ENCODE data around the gene MIGA2. TPM values are rescaled to one million over a fixed set of nuclear protein-coding genes. Genes with fewer than 3 reads are reported as not detected.
"Not testable (repeated sequence)": the region's sequence is repeated elsewhere in the genome, so short reads cannot be mapped to it uniquely, and the experiment has no call there.

MIGA2 gene
- polyA plus RNA-seq, 3 donors: 11.6 to 25.2 (median 21.5) TPM

DNA sequence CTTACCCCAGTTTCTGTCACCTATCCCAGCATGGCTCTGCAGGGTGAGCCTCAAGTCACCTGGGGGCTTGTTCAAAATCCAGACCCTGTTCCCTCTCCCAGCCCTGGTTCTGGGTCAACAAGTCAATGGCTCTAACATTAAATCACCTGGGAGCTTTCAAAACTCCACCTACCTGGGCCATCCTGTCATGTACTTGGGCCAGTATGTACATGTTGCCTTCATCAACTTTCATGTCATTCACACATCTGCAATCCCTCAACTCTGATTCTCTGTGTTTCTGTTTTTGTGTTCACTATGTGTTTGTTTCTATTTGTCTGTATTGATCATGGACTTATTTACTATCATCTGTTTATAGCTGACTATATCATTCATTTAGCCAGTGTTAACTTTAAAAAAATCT lies 6.2 kb upstream of the MIGA2 start:
- H3K27ac ChIP-seq (ENCODE audit: low read depth, low read length): no peak overlapping the region

DNA sequence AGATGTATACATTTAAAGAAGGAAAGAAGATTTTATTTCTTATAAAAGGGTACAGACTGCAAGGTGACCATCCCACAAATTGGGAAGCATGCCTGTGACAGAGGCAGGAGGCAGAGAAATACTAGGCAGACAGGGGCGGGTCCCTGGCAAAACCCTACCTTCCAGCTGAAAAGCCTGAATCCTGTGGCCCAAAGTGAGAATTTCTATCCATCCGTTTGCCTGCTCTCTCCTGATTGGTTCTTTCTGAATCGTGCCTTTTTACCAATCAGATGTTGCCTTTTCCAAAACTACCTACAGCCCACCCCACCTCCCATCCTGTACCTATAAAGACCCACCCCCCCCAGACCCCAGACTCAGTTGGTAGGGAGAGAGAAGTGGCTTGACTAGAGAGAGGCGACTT lies 4.9 kb upstream of the MIGA2 start:
- 74 to 78% (median 78%) methylated on average over 4 of the region's 4 CpGs for WGBS, 3 donors
- H3K27ac ChIP-seq (ENCODE audit: low read depth, low read length): no peak overlapping the region

DNA sequence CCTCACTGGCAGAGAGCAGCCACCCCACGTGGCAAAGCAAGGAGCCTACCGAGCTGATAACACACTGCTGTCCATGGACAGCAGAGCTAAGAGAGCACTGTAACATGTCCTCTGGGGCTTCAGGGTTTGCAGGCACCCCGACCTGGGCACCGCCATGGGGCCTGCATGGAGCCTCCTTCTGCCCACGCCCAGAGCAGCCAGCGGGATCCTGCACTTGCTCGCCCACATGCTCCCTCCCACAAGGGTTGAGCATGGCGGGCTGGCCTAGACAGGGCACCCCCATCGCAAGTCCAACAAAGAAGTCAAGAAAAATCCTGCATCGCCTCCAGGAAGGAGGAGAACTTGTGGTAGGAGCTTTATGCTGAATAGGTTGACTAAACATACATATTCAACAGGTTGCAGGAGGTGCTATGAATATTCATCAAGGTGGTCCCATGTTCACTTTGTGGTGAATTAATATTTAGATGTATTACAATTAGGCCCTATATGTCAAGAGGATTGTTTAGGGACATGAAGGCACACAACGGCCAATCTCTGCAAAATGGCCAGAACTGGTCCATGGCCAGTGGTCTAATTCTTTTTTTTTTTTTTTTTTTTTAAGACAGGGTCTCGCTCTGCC lies 3.8 kb upstream of the MIGA2 start:
- WGBS, 3 donors: 84 to 88% (median 87%) methylated on average over 12 of the region's 12 CpGs
- H3K27ac ChIP-seq (ENCODE audit: low read depth, low read length): no peak overlapping the region

DNA sequence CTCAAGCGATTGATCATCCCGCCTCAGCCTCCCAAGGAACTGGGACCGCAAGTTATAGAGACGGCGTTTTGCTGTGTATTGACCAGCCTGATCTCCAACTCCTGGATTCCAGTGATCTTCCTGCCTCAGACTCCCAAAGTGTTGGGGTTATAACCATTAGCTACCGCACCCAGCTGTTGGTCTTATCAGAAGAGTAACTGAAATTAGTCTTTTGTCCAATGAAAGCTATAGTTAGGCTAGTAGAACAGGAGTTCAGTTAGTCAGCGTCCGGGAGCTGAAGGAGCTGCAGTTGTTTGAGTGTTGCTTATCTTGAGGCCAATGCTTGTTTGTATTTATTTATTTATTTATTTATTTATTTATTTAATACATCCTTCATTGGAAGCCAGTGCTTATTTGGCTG lies 3.2 kb upstream of the MIGA2 start:
- WGBS, 3 donors: 87 to 92% (median 88%) methylated on average over 8 of the region's 8 CpGs
- no peak overlapping the region for H3K27ac ChIP-seq (ENCODE audit: low read depth, low read length)

DNA sequence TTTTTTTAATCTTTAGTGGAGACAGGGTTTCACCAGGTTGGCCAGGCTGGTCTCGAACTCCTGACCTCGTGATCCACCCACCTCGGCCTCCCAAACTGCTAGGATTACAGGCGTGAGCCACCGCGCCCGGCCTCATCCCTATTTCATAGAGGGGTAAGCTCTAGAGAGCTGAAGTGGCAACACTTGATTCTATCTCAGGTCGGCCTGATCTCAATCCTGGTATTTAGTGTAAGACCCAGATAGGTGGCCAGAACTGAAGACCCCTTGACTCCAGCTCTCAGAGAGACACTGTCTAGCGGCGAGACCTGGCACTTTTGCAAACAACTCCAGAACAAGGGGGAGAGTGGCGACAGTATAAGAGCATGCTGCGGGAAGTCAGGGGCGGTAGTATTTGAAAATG lies 588 bp upstream of the MIGA2 start:
- not testable (repeated sequence) for H3K27ac ChIP-seq (ENCODE audit: low read depth, low read length)
- WGBS, 3 donors: 40 to 53% (median 44%) methylated on average over 13 of the region's 13 CpGs

DNA sequence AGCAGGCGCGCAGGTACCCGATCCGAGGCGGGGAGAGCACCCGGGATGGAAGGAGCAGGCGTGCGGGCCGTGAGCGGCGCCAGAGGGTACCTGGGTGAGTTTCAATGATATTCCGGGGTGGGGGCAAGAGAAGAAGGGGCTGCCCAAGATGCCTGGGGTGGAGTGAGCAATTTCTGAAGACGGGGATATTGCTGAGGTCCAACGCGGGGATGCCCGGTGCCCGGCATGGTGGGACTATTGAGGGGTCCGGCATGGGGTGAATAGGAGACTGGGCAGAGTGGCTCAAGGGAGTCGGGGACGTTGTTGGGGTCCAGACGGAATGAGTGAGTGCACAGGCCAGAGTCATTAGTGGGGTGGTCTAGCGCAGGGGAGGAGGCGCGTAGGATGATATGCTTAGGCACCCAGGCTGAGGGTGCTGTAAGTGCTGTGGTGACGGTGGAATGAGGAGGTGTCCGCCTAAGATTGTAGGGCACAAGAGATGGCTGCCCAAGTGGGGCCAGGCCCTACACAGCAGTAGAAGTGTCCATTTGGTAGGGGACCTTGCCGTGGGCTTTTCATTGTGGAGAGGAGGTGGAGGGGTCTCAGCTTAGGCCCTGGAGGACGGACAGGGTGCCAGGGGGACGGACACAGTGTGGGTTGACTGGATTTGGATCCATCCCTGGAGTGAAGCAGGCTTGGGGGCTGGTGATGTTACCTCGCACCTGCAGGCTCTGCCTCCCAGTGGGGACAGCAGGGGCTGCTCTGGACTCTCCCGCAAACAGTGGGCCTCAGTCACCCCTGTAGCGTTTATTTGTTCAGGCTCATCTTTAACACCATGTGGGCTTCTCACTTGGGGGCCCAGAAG lies 719 bp downstream of the MIGA2 start:
- WGBS, 3 donors: 8 to 15% (median 11%) methylated on average over 27 to 32 of the region's 32 CpGs
- H3K27ac ChIP-seq (ENCODE audit: low read depth, low read length): no peak overlapping the region

DNA sequence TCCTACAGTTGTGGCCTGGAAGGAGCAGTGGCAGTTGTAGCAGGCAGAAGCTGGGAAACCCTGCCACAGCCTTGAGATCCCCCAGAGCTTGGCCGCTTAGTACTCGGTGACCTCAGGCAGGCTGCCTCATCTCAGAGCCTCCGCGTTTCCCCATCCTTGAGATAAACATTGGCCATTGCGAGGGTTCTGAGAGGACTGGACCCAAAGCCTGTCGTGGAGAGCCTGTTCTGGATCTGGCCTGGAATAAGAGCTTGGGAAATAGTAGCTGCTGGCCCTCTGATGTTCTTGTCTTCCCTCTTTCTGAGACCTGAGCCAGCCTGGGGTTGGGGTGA lies 1.3 kb downstream of the MIGA2 start:
- H3K27ac ChIP-seq (ENCODE audit: low read depth, low read length): no peak overlapping the region
- 31 to 53% (median 33%) methylated on average over 6 of the region's 6 CpGs for WGBS, 3 donors

DNA sequence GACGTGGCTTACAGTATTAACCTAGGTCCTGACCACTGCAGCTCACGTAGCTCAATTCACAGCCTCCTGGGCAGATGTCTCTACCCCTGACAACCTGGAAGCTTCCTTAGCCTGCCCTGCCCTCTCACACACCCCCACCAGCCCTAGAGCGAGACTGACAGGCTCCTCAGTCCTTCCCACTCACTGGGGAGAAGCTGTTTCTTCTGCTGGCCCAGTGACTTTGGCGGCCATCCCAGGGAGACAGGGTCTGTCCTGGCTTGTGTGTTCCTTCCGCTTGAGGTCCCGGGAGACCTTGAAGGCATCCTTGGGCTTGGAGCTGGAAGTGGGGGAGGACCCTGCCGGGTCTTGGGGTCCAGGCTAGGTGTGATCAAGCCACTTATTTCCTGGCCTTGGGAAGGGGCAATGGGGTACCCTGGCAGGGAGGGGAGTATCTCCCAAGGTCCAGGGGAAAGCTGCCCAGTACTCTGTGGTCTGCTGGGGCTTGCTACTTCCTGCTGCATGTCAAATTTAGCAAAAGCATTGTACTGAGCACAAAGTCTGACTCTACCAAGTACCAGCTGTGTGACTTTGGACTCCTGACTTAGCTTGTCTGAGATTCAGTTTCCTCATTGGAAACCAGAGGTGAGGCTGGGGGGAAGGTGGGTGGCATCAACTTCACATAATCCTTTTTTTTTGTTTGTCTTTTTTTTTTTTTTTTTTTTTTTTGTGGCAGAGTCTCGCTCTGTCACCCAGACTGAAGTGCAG lies 1.9 kb downstream of the MIGA2 start:
- WGBS, 3 donors: 55 to 63% (median 57%) methylated on average over 7 to 8 of the region's 8 CpGs
- H3K27ac ChIP-seq (ENCODE audit: low read depth, low read length): no peak overlapping the region

DNA sequence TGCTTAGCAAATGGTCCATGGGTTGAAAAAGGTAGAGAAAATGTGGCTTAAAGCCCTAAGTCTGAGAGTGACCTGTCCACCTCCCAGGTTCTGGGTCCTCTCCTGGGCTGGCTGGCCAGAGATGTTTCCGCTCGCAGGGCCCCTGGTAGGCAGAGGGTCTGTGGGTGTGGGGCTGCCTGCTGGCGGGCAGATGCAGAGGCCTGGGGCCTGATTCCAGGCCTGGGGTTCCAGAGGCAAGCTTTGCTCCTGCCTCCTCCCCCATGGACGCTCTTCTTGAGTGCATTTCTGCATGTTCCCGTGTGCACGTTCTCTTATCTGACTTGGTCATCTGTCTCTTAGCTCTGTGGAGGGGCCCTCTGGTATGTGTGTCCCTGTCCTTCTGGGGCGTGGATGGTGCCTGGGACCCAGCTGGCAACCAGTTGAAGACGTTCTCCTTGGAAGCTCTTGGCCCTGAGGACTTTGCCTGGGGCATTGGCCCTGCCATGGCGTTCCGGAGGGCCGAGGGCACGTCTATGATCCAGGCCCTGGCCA lies 3.8 kb downstream of the MIGA2 start:
- WGBS, 3 donors: 94 to 96% (median 95%) methylated on average over 12 of the region's 12 CpGs

DNA sequence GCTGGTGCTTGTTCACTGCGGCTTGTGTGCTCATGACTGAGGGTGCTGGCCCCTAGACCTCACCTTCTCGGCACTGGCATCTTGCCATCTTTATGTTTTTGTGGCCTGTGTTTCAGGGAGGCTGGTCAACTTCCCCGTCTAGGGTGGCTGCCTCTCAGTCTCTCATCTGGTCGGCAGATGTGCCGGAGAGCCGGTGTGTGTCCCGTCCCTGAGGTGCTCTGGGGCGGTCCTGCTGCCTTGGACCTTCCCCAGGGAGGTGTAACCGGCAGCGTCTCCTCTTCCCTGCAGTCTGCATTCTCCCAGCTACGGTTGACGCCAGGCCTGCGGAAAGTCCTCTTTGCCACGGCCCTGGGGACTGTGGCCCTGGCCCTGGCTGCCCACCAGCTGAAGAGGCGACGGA lies 5.6 kb downstream of the MIGA2 start:
- whole genome bisulfite sequencing, 3 donors: 89 to 93% (median 91%) methylated on average over 16 of the region's 16 CpGs

More for the DNA sequence above, 3.8 kb downstream of the MIGA2 start:
- no peak overlapping the region for H3K27ac ChIP-seq (ENCODE audit: low read depth, low read length)

DNA sequence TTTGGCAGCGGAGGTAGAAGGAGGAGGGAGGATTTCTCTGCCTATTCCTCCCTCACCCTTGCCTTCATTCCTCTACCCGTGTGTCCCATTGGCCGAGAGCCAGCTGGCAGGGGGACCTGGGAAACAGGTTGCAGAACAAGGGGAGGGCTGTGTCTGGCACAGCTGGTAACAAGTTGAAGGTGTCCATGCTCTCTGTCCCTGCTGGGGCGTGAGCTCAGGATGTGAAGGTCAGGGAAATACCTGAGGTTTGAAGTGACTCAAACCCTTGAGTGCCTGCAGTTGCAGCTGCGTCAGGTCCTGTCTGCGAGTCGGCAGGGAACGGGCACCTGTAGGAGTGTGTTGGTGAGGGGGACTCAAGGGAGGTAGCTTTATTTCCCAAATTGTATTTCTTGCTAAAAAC lies 16.2 kb downstream of the MIGA2 start:
- WGBS, 3 donors: 18 to 81% (median 75%) methylated on average over 8 of the region's 8 CpGs
- H3K27ac ChIP-seq (ENCODE audit: low read depth, low read length): no peak overlapping the region

More for the DNA sequence above, 5.6 kb downstream of the MIGA2 start:
- H3K27ac ChIP-seq (ENCODE audit: low read depth, low read length): no peak overlapping the region

DNA sequence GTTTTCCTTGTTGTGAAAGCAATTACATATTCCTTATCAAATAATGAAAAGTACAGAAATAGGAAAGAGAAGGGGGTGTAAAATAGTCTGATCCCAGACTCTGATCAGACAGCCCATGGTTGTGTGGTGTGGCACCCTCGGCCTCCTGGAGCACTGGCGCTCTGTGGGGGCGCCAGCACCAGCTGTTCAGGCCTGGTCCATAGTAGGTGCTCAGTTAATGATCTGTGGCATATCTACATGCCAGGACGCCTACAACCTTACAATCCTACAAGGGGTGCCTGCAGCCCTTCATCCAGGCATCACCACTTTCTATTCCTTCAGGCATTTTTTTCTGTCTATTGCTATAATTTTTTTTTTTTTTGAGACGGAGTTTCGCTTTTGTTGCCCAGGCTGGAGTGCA lies 16.6 kb downstream of the MIGA2 start:
- 76 to 89% (median 82%) methylated on average over 6 of the region's 6 CpGs for WGBS, 3 donors
- H3K27ac ChIP-seq (ENCODE audit: low read depth, low read length): no peak overlapping the region

DNA sequence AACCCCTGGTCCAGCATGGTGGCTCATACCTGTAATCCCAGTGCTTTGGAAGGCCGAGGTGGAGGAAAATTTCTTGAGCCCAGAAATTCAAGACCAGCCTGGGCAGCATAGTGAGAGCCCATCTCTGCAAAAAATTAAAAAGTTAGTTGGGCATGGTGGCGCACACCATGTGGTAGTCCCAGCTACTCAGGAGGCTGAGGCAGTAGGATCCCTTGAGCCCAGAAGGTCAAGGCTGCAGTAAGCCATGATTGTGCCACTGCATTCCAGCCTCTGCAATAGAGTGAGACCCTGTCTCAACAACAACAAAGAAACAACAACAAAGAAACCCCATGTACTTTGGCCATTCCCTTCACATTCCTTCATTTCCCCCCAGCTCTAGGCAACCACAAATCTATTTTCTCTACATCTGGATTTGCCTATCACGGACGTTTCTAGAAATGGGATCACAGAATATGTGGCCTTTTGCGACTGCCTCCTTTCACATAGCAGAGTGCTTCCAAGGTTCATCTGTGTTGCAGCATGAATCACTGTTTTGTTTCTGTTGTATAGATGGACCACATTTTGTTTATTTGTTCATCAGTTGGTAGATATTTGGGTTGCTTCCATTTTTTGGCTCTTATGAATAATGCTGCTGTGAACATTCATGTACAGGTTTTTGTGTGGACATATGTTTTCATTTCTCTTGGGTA lies 17.9 kb downstream of the MIGA2 start:
- WGBS, 3 donors: 76 to 91% (median 89%) methylated on average over 5 of the region's 5 CpGs
- H3K27ac ChIP-seq (ENCODE audit: low read depth, low read length): no peak overlapping the region

DNA sequence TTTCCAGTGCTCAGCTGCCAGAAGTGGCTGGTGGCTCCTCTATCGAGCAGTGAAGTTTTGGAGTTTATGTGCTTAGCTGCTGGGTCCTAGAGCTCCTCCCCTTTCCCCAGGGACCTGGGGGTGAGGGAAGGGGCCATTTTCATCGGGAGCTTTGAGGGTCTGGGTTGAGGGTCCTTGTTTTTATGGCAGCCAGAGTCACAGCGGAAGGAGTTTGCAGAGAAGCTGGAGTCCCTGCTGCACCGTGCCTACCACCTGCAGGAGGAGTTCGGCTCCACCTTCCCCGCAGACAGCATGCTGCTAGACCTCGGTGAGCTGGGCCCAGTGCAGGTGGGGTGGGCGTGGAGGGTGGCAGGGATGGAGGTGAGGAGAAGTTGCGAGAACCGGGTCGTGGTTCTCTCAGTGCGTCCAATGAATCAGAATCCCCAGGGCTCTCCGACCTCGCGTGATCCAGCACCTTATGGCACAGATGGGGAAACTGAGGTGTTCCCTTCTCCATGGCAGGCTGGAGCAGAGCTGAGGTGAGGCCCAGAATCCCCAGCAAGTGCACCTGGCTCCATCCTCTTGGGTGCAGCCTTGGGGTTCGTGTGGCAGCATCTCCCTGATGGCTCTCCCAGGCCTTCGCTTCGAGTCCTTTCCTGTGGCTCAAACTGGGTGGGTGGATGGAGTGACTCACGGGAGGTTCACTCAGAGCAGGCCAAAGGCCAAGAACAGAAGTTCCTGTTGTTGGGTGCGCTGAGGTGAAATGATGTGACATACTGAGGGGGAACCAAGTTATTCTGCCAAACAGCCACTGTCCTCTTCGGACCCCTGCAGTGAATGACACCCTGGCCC lies 22.8 kb downstream of the MIGA2 start:
- no peak overlapping the region for H3K27ac ChIP-seq (ENCODE audit: low read depth, low read length)
- 83 to 88% (median 88%) methylated on average over 21 of the region's 21 CpGs for WGBS, 3 donors

DNA sequence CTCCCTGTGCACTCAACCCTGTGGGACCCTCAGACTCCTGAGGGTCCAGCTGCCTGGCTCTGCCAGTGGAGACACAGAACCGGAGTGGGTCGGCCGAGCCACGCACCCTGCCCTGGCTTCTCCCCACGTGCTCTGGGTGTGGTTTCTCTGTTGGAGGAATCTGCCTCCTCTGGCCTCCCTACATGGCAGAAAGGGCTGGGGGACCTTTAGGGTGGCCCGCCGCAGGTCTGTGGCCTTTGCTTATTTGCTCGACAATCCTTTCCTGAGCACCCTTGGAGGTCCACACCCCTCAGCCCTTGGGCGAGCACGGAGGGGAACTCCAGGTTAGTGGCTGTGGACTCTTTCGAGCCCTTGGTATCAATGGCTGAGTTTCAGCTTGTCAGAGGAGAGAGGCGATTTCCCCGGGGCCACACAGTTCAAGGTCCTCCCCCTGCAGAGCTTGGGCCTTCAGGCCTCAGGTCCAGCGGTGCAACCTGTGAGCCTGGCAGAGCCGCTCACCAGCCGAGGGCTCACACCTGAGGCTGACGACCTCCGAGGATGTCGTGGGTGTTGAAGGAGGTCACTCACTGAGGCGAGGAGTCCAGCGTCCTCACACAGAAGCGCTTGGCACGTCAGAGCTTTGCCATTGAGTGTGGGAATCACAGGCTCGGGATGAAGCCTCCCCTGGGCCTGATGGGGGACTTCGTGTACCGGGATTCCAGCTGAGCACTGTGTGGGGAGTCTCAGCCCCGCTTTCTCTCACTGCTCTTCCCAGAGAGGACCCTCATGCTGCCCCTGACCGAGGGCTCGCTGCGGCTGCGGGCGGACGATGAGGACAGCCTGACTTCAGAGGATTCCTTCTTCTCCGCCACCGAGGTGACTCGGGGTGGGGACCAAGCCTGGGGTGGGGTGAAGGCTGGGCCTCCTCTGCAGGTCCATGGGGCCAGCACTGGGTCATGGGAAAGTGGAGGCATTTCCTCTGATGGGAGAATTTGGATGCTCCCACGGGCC lies 23.7 kb downstream of the MIGA2 start:
- no peak overlapping the region for H3K27ac ChIP-seq (ENCODE audit: low read depth, low read length)
- 93 to 95% (median 94%) methylated on average over 36 to 37 of the region's 37 CpGs for WGBS, 3 donors

DNA sequence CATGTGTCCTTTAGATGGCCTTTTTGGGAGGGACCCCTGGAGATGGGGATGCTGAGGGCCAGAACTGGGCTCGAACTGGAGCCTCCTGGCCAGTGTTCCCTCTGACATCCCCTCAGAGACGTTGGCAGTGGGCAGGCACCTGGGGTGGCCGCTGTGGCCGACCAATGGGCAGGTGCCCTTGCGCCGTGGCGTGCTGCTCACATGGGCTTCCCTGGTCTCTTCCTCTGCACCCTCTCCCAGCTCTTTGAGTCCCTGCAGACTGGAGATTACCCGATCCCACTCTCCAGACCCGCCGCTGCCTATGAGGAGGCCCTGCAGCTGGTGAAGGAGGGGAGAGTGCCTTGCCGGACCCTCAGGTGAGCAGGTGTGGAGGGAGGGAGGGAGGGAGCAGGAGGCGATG lies 24.6 kb downstream of the MIGA2 start:
- WGBS, 3 donors: 92 to 96% (median 94%) methylated on average over 10 to 12 of the region's 12 CpGs
- H3K27ac ChIP-seq (ENCODE audit: low read depth, low read length): no peak overlapping the region

DNA sequence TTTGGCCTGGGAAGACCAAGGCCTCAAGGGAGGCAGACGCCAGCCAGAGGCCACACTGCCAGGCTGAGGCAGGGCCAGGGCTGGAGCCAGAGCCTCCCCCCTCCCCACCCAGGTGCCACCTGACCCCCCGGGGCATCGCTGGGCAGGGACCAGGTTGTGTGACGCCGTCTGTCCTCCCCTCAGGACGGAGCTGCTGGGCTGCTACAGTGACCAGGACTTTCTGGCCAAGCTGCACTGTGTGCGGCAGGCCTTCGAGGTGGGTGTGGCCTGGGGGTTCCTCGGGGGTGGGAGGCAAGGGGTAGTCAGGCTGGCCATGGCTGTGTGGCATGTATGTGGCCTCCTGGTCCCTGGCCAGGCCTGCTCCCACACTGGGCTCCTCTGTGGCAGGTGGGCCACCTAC lies 26.6 kb downstream of the MIGA2 start:
- H3K27ac ChIP-seq (ENCODE audit: low read depth, low read length): no peak overlapping the region
- WGBS, 3 donors: 87 to 95% (median 89%) methylated on average over 9 of the region's 9 CpGs

Measured in adipose tissue (tissue), 3 donors.